AG09309 (cell line): ENCODE data around the gene DDX27.

Experiments used
- DNase-seq: peaks from one replicate; pipeline ENCODE4 v3.0.0-alpha.2; 2010; ENCODE audit warnings: low read depth
- H3K4me3 ChIP-seq: 2 replicates; pipeline ENCODE4 v1.5.1; 2011; ENCODE audit warnings: mild to moderate bottlenecking, low read depth, low read length, moderate library complexity; ENCODE audit not compliant: control insufficient read depth
- TF ChIP-seq, protein P1 (sequence below): IDR thresholded peaks from 2 replicates; pipeline ENCODE4 v1.5.1; 2011; ENCODE audit warnings: mild to moderate bottlenecking, low read depth, low read length, inconsistent platforms; ENCODE audit not compliant: insufficient read depth, control insufficient read depth; ENCODE audit errors: missing control alignments

DDX27 gene

DNA sequence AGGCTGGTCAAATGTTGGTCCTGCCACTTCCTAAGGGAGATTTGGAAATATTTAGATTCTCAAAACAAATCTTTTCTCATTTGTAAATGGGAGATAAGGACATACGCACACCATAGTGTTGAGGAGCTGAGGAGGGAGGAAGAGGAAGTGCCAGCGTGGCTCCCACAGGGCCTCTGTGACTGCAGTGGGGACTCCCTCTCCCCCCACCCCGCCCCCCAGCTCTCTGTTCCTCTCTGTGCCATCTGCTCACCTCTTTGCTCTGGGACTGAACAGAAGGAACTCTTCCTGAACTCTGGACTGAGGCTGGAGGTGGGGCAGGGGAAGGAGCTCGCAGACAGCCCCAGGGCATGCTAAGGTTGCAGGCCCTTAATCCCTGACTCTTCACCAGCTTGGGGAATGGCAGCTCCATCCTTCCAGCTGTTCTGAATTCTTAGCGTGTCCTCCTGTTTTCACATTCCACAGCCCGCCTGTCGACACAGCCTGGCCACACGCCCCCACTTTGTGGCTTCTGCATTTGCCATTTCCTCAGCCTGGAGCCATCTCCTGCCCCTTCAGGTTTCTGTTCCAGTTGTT lies 11.4 kb downstream of the DDX27 start:
- DNase-seq, result no peak
- TF ChIP-seq, protein P1, sequence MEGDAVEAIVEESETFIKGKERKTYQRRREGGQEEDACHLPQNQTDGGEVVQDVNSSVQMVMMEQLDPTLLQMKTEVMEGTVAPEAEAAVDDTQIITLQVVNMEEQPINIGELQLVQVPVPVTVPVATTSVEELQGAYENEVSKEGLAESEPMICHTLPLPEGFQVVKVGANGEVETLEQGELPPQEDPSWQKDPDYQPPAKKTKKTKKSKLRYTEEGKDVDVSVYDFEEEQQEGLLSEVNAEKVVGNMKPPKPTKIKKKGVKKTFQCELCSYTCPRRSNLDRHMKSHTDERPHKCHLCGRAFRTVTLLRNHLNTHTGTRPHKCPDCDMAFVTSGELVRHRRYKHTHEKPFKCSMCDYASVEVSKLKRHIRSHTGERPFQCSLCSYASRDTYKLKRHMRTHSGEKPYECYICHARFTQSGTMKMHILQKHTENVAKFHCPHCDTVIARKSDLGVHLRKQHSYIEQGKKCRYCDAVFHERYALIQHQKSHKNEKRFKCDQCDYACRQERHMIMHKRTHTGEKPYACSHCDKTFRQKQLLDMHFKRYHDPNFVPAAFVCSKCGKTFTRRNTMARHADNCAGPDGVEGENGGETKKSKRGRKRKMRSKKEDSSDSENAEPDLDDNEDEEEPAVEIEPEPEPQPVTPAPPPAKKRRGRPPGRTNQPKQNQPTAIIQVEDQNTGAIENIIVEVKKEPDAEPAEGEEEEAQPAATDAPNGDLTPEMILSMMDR, result no peak
- no peak overlapping the region for H3K4me3 ChIP-seq

DNA sequence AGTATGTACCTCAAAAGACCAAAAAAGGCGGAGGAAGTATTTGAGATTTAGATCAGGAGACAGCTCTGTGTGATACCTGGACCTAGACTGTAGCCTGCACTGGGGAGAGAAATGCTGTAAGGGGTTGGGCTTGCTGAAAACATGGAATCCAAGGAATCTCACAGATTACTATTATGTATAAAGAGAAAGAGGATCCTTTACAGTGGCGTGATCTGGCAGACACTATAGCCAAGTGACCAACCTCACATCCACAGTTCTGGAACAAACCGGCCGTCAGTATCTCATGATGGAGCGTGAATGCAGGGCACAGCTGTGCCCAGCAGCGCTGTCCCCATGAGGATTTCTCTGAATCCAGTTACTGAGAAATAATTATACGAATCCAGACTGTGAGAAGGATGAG lies 12.3 kb downstream of the DDX27 start:
- TF ChIP-seq, protein P1, result no peak

DNA sequence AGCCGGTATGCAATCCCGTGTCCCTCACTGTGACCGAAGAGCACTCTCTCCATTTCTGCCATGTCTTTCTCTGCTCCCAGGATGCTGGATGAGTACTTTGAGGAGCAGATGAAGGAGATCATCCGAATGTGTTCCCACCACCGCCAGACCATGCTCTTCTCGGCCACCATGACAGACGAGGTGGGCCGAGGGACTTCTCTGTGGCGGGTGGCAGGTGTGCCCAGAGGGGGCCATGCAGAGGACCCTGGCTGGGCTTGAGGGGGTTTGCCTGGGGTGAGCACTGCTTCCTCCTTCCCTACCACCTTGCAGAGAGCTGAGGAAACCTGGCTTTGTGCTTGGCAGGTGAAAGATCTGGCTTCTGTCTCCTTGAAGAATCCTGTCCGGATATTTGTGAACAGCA lies 14.0 kb downstream of the DDX27 start:
- TF ChIP-seq, protein P1, result no peak
- H3K4me3 ChIP-seq, result no peak overlapping the region
- no peak for DNase-seq

More for the DNA sequence above, 12.3 kb downstream of the DDX27 start:
- DNase-seq, result no peak
- H3K4me3 ChIP-seq, result no peak overlapping the region

DNA sequence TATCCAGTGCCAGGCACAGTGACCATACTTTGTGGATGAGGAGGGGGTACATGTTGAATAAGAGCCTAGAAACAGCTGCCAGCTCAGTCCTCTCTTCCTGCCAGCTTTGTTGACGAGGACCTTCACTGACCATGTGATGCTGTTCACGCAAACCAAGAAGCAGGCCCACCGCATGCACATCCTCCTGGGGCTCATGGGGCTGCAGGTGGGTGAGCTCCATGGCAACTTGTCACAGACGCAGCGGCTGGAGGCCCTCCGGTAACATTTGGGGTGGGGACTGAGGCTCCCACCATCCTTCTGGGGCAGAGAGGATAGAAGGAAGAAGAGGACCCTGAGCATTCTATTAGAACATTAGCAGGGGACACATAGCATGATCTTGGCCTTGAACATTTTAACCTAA lies 15.6 kb downstream of the DDX27 start:
- TF ChIP-seq, protein P1, result no peak
- no peak for DNase-seq
- H3K4me3 ChIP-seq, result no peak overlapping the region

DNA sequence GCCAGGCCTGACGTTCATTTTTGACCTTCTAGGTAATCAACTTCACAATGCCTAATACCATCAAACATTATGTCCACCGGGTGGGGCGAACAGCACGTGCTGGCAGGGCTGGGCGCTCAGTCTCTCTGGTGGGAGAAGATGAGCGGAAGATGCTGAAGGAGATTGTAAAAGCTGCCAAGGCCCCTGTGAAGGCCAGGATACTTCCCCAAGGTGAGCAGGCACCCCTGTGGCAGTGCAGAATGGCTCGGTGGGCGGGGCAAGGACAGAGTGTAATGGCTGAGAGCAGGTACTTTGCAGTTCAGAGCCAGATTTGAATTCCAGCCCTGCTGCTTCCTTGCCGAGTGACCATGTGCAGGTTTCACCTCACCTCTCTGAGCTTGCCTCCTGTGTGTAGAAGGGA lies 17.1 kb downstream of the DDX27 start:
- DNase-seq, result no peak
- TF ChIP-seq, protein P1, result no peak
- H3K4me3 ChIP-seq, result no peak overlapping the region

DNA sequence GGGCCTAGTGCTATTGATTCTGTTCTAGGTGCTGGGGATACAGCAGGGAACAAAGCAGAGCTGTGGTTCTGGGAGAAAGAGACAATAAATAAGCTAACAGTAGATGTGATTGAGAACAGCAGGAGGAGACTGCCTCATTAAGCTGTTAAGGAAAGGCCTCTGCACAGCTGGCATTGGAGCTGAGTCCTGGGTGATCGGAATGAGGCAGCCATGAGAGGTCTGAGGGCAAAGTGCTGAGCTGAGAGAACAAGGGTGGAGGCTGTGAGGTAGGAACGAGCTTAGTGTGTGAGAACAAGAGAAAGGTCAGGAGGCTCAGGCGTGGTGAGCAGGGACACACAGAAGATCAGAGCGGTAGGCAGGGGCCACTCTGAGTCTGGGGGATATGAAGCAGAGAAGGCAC lies 18.3 kb downstream of the DDX27 start:
- no peak overlapping the region for H3K4me3 ChIP-seq
- TF ChIP-seq, protein P1, result no peak
- DNase-seq, result no peak

DNA sequence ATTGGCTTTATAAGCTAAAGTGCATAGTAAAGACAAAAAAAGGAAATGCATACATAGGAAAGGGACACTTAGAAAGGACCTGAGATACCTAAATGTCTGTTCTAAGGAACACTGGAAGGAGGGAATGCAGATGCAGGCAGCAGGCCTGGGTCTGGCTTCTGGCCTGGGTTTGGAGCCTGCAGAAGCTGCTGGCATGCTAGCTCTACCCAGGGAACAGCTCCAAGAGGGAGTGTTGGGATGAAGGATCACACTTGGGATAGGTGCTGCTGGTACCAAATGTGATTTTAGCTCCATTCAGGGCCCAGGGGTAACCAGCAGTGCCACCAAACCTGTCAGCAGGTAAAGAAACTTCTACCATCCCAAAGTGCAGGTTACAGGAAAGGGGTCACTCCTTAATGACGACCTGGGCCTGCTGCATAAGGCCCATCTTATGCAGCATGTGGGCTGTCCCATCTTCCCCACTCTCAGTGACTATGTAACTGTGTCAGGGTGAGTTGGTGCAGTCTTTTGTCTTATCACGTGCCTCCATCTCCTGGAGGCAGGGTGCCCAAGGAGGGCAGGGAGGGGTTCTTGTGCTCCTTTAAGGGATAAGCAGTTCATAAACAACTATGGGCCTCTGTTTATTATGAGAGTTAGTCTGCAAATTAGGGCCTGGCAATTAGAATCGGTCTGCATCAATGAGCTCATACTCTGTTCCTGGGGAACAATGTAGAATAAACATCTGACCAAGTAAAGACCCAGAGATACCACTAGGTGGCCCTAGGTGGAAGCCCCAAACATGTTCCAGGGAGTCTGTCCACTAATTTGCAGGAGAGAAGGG lies 26.9 kb downstream of the DDX27 start:
- H3K4me3 ChIP-seq, result no peak overlapping the region
- TF ChIP-seq, protein P1, result peak; percentile 78
- DNase-seq, result no peak
